ENCODE results near the gene ANAPC16.

ANAPC16 gene

DNA sequence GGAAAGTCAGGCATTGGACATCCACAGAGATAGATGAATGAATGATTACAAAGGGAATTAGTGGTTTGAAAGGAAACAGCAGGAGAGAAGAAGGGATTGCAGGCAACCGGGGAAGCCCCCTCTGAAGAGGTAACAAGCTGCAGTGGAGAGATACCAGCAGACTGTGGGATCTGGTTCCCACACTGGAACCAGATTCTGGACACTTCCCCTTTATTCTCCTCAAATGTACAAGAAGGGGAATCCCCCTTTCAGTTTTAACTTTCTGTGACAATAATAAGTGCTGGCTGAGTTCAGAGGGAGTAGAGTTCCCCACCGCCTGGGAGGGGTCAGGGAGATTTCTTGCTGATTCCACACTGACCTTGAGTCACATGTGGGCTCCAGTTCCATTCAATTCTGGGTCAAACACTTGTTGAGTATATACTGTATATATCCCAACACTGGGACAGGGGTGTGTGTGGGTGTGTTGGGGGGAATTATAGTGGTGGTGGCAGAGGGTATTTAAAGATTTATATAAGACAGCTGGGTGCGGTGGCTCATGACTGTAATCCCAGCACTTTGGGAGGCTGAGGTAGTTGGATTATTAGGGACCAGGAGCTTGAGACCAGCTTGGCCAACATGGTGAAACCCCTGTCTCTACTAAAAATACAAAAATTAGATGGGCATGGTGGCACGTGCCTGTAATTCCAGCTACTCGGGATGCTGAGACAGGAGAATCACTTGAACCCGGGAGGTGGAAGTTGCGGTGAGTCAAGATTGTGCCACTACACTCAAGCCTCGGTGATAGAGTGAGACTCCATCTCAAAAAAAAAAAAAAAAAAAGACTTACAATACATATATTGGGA is 41.5 kb downstream of the ANAPC16 start:
- no peak overlapping the region for H3K4me3 ChIP-seq (replicated peaks; ENCODE audit: low read depth, low read length)
- peak; percentile 41 for DNase-seq (ENCODE audit: low read depth)
- TF ChIP-seq, protein P1, sequence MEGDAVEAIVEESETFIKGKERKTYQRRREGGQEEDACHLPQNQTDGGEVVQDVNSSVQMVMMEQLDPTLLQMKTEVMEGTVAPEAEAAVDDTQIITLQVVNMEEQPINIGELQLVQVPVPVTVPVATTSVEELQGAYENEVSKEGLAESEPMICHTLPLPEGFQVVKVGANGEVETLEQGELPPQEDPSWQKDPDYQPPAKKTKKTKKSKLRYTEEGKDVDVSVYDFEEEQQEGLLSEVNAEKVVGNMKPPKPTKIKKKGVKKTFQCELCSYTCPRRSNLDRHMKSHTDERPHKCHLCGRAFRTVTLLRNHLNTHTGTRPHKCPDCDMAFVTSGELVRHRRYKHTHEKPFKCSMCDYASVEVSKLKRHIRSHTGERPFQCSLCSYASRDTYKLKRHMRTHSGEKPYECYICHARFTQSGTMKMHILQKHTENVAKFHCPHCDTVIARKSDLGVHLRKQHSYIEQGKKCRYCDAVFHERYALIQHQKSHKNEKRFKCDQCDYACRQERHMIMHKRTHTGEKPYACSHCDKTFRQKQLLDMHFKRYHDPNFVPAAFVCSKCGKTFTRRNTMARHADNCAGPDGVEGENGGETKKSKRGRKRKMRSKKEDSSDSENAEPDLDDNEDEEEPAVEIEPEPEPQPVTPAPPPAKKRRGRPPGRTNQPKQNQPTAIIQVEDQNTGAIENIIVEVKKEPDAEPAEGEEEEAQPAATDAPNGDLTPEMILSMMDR (IDR thresholded peaks at IDR 0.05; ENCODE audit: low read length, missing control alignments): no peak

DNA sequence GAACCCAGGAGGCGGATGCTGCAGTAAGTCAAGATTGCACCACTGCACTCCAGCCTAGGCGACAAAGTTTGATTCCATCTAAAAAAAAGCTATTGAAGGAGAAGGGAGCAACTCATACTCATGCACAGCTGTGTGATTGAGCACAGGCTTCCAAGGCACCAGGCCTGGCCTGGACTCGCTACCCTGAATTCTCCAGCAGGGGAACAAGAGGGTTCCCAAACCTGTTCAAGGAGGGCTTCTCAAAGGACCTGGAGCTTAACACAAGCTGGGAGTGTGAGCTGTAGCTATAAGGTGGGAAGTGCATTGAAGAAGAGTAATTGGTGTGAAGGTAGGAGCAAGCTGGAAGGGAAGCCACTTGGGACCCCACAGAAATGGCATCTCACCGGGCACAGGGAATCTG is 42.8 kb downstream of the ANAPC16 start:
- TF ChIP-seq, protein P1 (IDR thresholded peaks at IDR 0.05; ENCODE audit: low read length, missing control alignments): no peak
- H3K4me3 ChIP-seq (replicated peaks; ENCODE audit: low read depth, low read length): no peak overlapping the region
- no peak for DNase-seq (ENCODE audit: low read depth)

DNA sequence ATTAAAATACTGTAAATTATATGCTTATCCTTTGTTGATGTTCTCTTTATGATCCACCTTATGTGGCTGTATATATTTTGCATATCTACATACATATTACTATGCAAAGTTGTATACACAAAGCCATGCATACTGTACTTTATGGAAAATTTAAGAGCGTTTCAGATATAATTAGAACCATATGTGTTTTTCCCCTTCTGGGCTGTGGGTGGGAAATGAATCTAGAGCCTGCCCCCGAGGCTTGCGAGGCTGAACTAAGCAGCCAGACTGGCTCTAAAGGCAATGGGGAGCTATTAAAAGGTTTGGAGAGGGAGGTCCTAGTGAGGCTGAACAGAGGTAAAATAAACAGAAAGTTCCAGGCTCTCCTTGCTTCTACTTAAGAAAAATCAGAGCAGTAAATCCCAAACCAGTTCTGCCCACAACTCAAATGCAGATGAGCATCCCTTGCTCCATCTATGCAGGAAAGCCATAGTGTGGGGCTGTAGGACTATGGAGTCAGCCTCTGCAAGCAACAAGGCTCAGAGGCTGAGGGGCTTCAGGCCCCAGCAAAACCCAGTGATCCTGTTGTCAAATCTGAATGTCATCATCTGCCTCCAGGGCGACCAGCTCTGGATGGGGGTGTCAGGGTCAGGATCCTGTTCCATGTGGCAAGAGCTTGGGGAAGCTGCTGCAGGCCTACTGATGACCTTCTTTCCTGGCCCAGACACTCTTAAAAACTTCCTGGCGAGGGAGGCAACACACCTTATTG is 43.9 kb downstream of the ANAPC16 start:
- TF ChIP-seq, protein P1 (IDR thresholded peaks at IDR 0.05; ENCODE audit: low read length, missing control alignments): no peak
- DNase-seq (ENCODE audit: low read depth): peak; percentile 53
- no peak overlapping the region for H3K4me3 ChIP-seq (replicated peaks; ENCODE audit: low read depth, low read length)

DNA sequence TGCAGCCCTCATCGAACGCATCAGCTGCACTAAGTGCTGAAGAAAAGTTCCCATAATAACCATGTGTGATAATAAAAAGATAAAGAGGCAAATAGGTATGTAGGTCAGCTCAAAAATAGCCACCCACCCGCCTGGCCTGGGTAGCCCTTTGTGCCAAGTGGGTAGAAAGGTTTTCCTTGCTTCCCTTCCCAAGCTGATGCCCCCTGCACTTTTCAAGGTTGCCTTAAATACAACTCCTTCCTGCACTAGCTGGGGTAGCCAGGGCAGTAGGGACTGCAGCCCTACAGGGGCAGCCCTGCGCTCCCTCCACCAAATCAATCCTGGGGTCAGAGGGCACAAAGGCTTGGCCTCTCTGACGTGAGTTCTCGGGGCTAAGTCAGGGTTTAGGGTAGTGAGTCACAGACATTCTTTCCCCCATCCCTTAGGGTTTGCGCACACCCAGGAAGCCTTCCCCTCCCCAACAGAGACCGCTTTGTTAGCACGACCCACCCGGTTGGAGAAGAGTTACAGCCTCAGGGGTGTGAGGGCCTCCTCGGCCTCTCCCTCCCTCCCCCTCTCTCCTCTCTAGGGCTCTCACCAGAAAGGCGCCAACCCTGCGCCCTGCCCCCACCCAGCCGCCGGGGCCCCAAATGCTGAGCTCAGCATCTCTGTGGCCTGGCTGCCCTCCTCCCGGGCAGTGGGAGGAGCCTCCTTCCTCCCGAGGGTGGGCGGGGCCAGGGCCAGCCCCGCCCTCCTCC is 44.6 kb downstream of the ANAPC16 start:
- peak; percentile 90 for DNase-seq (ENCODE audit: low read depth)
- TF ChIP-seq, protein P1 (IDR thresholded peaks at IDR 0.05; ENCODE audit: low read length, missing control alignments): no peak
- H3K4me3 ChIP-seq (replicated peaks; ENCODE audit: low read depth, low read length): peak overlapping the region; percentile 47

DNA sequence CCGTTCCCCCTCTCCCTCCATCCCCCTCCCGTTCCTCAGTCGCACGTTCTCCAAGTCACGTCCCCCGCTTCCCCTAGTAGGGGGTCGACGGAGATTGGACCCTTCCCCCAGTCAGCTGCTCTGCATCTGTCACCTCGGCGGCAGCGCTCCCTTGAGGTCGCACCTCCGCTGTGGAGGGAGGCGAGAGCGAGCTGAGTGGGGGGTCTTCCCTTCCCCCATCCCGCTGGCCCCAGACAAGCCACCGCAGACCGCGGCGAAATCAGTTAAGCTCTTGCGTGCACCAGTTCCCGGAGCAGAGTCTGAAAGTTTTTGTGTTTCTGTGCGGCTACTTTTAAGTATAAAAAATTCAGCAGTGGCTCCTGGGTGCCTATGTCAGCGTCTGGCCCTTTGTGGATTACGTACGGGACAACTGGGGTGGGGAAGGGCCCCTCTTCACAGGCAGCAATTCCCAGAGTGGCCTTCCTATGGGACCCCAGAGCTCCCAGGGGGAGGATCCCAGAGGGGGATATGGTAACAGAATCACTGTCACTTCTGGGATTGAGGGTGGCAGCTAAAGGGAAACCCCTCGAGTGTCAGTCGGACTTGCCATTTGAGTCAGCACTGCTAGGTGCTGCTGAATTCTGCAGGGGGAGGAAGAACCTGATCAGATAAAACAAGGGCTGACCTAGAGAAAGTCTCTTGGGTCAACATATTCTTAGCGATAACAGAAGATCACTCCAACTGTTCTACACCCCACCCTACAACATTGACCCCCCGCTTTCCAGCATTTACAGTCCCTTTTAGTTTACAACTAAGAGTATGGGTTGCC is 45.4 kb downstream of the ANAPC16 start:
- peak; percentile 71 for DNase-seq (ENCODE audit: low read depth)
- H3K4me3 ChIP-seq (replicated peaks; ENCODE audit: low read depth, low read length): peak overlapping the region; percentile 47
- TF ChIP-seq, protein P1 (IDR thresholded peaks at IDR 0.05; ENCODE audit: low read length, missing control alignments): peak; percentile 1

DNA sequence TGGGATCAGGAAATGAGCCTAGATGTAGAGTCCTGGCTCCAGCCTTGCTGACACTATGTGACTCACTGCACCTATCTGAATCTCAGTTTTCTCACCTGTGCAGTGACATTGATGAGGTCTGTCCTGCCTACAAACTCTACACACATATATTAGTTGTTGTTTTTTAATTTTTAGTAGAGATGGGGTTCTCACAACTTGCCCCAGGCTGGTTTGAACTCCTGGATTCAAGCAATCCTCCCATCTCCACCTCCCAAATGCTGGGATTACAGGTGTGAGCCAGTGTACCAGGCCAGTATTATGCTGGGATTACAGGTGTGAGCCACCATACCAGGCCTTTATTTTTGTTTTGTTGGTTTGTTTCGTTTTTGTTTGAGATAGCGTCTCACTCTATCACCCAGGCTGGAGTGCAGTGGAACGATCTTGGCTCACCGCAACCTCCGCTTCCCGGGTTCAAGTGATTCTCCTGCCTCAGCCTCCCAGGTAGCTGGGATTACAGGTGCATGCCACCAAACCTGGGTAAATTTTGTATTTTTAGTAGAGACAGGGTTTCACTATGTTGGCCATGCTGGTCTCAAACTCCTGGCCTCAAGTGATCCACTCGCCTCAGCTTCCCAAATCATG is 46.1 kb downstream of the ANAPC16 start:
- H3K4me3 ChIP-seq (replicated peaks; ENCODE audit: low read depth, low read length): no peak overlapping the region
- TF ChIP-seq, protein P1 (IDR thresholded peaks at IDR 0.05; ENCODE audit: low read length, missing control alignments): no peak
- no peak for DNase-seq (ENCODE audit: low read depth)

Measured in fibroblast of pulmonary artery (primary cell).